Urinary bladder (tissue), 4 donors: ENCODE measurements around the gene SLC44A2. TPM values are rescaled to one million over a fixed set of nuclear protein-coding genes. Genes with fewer than 3 reads are reported as not detected.

Source experiments
- DNase-seq: peaks from one replicate; pipeline ENCODE4 v3.0.0-alpha.2; 2015; ENCODE audit errors: extremely low spot score
- H3K27ac ChIP-seq: one replicate; pipeline ENCODE4 v1.5.1; 2013; ENCODE audit warnings: low read depth, mild to moderate bottlenecking, moderate library complexity
- H3K36me3 ChIP-seq: one replicate; pipeline ENCODE4 v1.6.1; 2013; ENCODE audit warnings: mild to moderate bottlenecking, moderate library complexity; ENCODE audit not compliant: insufficient read depth
- H3K4me1 ChIP-seq: one replicate; pipeline ENCODE4 v1.6.1; 2013; ENCODE audit warnings: mild to moderate bottlenecking, moderate library complexity; ENCODE audit not compliant: insufficient read depth
- H3K4me3 ChIP-seq: one replicate; pipeline ENCODE4 v1.5.1; 2013; ENCODE audit warnings: low read depth, low read length
- WGBS: extraction: QIAGEN DNeasy Blood & Tissue Kit; methylation state at CpG from one replicate; pipeline ENCODE4 v1.1.7; 2013; 5-methylcytosine and 5-hydroxymethylcytosine counted together
- polyA plus RNA-seq: library from polyadenylated mRNA; stranded (reverse); fragments of 200-250 nt; gene quantifications from one replicate; pipeline ENCODE4 v1.2.3, GENCODE V29; 2013
- total RNA-seq: library from RNA; depleted of rRNA; stranded (reverse); fragments of >200 nt; gene quantifications from one replicate; pipeline ENCODE4 v1.2.3, GENCODE V29; 2014
- donor health status: healthy with polysubstance abuse.
- donor health status: healthy.

Gene SLC44A2
- total and polyA plus RNA-seq, 2 donors: 40.7 to 76.5 TPM

DNA sequence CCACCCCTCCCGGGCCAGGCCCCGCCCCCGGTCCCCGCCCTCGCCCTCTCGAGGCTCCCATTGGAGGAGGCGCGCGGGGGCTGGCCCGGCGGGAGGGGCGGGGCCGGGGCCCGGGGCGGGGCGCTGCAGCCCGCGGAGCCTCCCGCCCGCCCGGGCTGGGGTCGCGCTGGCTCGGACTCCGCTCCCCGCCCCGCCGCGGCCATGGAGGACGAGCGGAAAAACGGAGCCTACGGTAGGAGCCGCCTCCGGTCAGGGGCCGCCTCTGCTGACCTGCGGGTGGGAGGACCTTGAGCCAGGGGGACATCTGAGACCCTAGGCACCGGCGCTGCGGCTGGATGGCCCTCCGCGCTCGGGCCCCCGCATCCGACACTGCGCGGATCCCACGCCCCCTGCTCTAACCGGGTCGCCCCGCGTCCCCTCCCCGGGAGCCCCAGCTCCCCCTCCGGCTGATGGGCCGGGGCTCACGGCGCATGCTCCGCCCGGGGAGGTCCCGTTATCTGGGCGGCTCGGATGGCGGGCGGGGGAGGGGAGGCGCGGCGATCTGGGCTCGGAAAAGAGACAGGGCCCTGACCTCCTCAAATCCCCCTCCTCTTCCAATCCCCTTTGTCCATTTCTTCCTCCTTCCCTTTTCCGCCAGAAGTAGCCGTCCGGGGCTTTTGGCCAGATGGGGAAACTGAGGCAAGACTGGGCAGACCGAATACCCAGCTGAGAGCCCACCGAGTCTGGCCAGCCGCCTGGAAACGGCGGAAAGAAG, 22.8 kb upstream of the SLC44A2 start:
- H3K36me3 ChIP-seq: no peaks in the 10 kb centered on the region
- H3K4me1 ChIP-seq: no peaks in the 10 kb centered on the region
- peak overlapping the region; percentile 74 for H3K27ac ChIP-seq
- no peak for DNase-seq
- H3K4me3 ChIP-seq: peak overlapping the region; percentile 91
- WGBS: under 1% methylated on average over 76 of the region's 76 CpGs

DNA sequence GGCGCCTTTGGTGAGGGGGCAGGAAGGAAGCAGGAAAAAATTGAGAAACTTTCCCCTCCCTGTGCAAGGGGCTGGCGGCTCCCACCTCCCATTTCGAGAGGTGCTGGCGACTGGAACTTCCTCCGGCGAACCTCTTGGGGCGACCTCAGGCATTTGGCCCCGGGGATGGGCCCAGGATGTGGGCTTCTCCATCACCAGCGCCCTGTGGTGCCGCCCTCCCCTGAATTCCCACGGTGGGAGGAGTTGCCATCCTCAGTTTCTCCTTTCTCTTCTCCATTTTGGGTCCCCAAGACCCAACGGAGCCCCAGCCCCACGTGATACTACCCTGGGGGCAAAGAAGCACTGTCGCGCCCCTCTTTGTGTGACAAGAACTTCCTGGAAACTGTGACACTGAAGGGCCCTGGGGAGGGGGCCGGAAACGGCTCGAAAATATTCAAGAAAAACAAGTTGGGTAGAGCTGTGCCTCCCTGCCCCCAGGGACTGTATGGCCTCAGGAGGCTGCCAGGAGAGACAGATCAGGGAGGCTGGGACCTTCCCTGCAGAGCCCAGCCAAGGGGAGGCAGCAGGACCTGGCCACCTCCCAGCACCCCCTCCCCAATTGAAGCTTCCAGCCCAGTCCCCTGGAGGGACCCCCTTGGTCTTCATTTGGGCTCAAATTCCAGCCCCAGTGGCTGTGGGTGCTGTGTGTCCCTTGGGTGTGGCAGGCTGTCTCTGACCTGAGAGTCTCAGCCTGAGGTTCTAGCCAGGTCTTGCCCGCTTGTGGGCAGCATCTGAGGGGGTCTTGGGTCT, 22.1 kb upstream of the SLC44A2 start:
- Histone ChIP-seq H3K4me1 (no peaks in the 10 kb centered on the region), H3K36me3 (no peaks in the 10 kb centered on the region), H3K4me3 (peak overlapping the region; percentile 91), H3K27ac (peak overlapping the region; percentile 78)
- peak; percentile 59 for DNase-seq
- 10% methylated on average over 19 of the region's 19 CpGs for WGBS

GRCh38 chr19:10603873-10604459, 21.4 kb upstream of the SLC44A2 start:
- H3K27ac ChIP-seq: peak overlapping the region; percentile 78
- H3K4me3 ChIP-seq: peak overlapping the region; percentile 91
- H3K4me1 ChIP-seq: no peaks in the 10 kb centered on the region
- H3K36me3 ChIP-seq: no peaks in the 10 kb centered on the region
- DNase-seq: no peak
- 45% methylated on average over 9 of the region's 9 CpGs for WGBS

- no peak for DNase-seq
- WGBS: 78% methylated on average over 9 of the region's 9 CpGs
Observed at GRCh38 chr19:10604460-10604980, 20.8 kb upstream of the SLC44A2 start.

DNA sequence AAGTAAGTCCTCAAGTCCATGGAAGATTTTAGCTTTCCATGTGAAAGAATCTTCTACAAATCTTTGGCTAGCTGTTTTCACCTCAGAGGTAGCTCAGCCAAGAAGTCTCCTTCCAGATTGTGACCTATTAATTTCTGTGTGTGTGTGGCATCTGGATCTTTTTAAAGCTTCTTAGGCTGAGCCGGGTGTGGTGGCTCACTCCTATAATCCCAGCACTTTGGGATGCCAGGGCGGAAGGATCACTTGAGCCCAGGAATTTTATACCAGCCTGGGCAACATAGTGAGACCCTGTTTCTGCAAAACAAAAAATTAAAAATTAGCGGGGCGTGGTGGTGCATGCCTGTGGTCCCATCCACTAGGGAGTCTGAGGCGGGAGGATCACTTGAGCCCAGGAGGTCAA, 13.4 kb upstream of the SLC44A2 start:
- DNase-seq: no peak
- H3K36me3 ChIP-seq: no peaks in the 10 kb centered on the region
- no peak overlapping the region for H3K4me3 ChIP-seq
- H3K4me1 ChIP-seq: no peaks in the 10 kb centered on the region
- WGBS: 83% methylated on average over 5 of the region's 5 CpGs
- H3K27ac ChIP-seq: no peak overlapping the region

More at GRCh38 chr19:10604460-10604980, 20.8 kb upstream of the SLC44A2 start:
- Histone ChIP-seq H3K27ac (peak overlapping the region; percentile 78), H3K36me3 (no peaks in the 10 kb centered on the region), H3K4me3 (no peak overlapping the region), H3K4me1 (no peaks in the 10 kb centered on the region)

- no peak for DNase-seq
- Histone ChIP-seq H3K4me3 (no peak overlapping the region), H3K27ac (peak overlapping the region; percentile 33), H3K4me1 (no peaks in the 10 kb centered on the region), H3K36me3 (no peaks in the 10 kb centered on the region)
- WGBS: 57% methylated on average over 15 of the region's 15 CpGs
Observed at GRCh38 chr19:10612499-10613119, 12.7 kb upstream of the SLC44A2 start.

DNA sequence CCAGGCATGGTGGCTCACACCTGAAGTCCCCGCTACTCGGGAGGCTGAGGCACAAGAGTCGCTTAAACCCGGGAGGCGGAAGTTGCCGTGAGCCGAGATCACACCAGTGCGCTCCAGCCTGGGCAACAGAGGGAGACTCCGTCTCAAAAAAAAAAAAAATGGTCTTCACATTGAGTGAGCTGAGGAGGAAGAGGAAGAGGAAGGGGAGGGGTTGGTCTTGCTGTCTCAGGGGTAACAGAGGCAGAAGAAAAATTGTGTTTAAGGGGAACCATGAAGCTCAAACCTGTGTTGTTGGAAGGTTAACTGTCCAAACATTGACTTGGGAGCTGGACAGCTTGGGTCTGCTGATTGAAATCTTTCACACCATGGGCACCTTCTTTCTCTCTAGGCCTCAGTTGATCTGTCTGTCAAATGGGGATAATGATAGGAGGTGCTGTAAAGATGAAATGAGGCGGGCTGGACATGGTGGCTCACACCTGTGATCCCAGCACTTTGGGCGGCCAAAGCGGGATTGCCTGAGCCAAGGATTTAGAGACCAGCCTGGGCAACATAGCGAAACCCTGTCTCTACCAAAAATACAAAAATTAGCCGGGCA, 9.8 kb upstream of the SLC44A2 start:
- 93% methylated on average over 14 of the region's 14 CpGs for WGBS
- no peaks in the 10 kb centered on the region for H3K36me3 ChIP-seq
- H3K4me3 ChIP-seq: no peak overlapping the region
- no peaks in the 10 kb centered on the region for H3K4me1 ChIP-seq
- H3K27ac ChIP-seq: no peak overlapping the region
- DNase-seq: no peak

- Histone ChIP-seq H3K36me3 (no peaks in the 10 kb centered on the region), H3K4me3 (peak overlapping the region; percentile 6), H3K27ac (no peak overlapping the region), H3K4me1 (no peaks in the 10 kb centered on the region)
- peak; percentile 45 for DNase-seq
- 71% methylated on average over 15 of the region's 15 CpGs for WGBS
Observed at GRCh38 chr19:10617409-10618121, 7.8 kb upstream of the SLC44A2 start.

DNA sequence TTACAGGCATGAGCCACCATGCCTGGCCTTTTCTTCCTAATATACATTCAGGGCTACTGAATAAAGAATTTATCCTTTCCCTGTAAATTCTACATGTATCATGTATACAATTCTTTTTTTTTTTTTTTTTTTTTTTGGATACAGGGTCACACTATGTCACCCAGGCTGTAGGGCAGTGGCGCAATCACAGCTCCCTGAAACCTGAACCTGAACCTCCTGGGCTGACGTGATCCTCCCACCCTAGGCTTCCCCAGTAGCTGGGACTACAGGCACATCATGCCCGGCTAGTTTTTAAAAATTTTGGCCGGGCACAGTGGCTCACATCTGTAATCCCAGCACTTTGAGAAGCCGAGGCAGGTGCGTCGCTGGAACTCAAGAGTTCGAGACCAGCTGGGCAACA, 6.5 kb upstream of the SLC44A2 start:
- DNase-seq: no peak
- Histone ChIP-seq H3K4me3 (no peak overlapping the region), H3K27ac (no peak overlapping the region), H3K36me3 (no peaks in the 10 kb centered on the region), H3K4me1 (no peaks in the 10 kb centered on the region)
- WGBS: 97% methylated on average over 8 of the region's 8 CpGs

DNA sequence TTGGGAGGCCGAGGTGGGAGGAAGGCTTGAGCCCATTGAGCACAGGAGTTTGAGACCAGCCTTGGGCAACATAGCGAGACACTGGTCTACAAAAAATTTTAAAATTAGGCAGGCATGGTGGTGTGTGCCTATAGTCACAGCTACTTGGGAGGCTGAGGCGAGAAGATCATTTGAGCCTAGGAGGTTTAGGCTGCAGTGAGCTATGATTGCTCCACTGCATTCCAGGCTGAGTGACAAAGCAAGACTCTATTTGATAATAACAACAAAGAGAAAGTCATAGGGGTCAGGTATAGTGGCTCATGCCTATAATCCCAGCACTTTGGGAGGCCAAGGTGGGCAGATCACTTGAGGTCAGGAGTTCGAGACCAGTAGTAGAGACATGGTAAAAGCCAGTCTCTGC, 4.6 kb upstream of the SLC44A2 start:
- no peaks in the 10 kb centered on the region for H3K36me3 ChIP-seq

DNA sequence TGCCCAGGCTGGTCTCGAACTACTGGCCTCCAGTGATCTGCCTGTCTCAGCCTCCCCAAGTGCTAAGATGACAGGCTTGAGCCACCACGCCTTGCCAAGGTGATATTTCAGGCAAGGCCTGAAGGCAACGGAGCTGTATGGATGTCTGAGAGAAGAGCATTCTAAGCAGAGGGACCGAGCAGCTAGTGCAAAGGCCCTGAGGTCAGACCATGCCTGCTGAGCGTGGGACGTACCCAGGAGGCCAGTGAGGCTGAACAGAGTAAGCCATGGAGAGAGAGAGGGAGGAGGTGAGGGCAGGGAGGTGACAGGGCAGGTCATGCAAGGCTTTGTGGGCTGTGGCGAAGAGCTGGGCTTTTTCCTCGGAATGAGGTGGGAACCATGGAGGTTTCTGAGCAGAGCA, 3.4 kb upstream of the SLC44A2 start:
- H3K4me1 ChIP-seq: no peaks in the 10 kb centered on the region
- no peak for DNase-seq
- WGBS: 97% methylated on average over 8 of the region's 8 CpGs
- H3K27ac ChIP-seq: no peak overlapping the region
- no peaks in the 10 kb centered on the region for H3K36me3 ChIP-seq
- H3K4me3 ChIP-seq: no peak overlapping the region

More for the DNA sequence above, 4.6 kb upstream of the SLC44A2 start:
- no peak overlapping the region for H3K27ac ChIP-seq
- no peaks in the 10 kb centered on the region for H3K4me1 ChIP-seq
- H3K4me3 ChIP-seq: no peak overlapping the region
- WGBS: 95% methylated on average over 4 of the region's 4 CpGs
- DNase-seq: no peak

GRCh38 chr19:10624585-10624984, 768 bp upstream of the SLC44A2 start:
- H3K4me1 ChIP-seq: no peaks in the 10 kb centered on the region
- H3K4me3 ChIP-seq: no peak overlapping the region
- no peak overlapping the region for H3K27ac ChIP-seq
- H3K36me3 ChIP-seq: no peaks in the 10 kb centered on the region
- WGBS: 75% methylated on average over 6 of the region's 6 CpGs
- no peak for DNase-seq
